RWPE1 (cell line): ENCODE results near the gene KRTAP6-3.

Experiments
- CTCF ChIA-PET: fragments of 350-600 bp; sonication (Branson Sonifier 250); formaldehyde crosslinking; extraction: SDS; loops from one replicate; lab custom pipeline; 2021; lab: Yijun Ruan, JAX
- POLR2A ChIA-PET: fragments of 400-600 bp; formaldehyde crosslinking; extraction: SDS; loops from one replicate; lab custom pipeline; 2020; ENCODE audit warnings: antibody characterized with exemption; ENCODE audit not compliant: low non-redundant PET; lab: Yijun Ruan, JAX
- DNase-seq: peaks from one replicate; pipeline ENCODE4 v3.0.0; 2012; ENCODE audit warnings: low spot score
- H3K27ac ChIP-seq: fragments of 450-650 bp; 2 replicates; pipeline ENCODE4 v1.5.1; 2017
- CTCF ChIP-seq: fragments of 450-650 bp; conservative IDR thresholded peaks from 2 replicates; pipeline ENCODE4 v1.5.1; 2017; ENCODE audit warnings: low read depth, mild to moderate bottlenecking

Gene KRTAP6-3

GRCh38 chr21:30615199-30615598 lies 23.0 kb downstream of the KRTAP6-3 start:
- POLR2A ChIA-PET: no interaction called here
- no peak for DNase-seq
- TF ChIP-seq CTCF: no peak
- CTCF ChIA-PET: no interaction called here
- no peak overlapping the region for H3K27ac ChIP-seq

GRCh38 chr21:30616125-30616524 lies 23.9 kb downstream of the KRTAP6-3 start, which contains the start of gene KRTAP20-1:
Gene KRTAP20-1, plus strand, starts transcription at chr21:30616425. Its CDS starts 30 bp downstream, at chr21:30616455.
- CTCF ChIA-PET: no interaction called here
- POLR2A ChIA-PET: no interaction called here

GRCh38 chr21:30620080-30620479 lies 27.8 kb downstream of the KRTAP6-3 start:
- no peak for DNase-seq
- CTCF ChIA-PET: no interaction called here
- POLR2A ChIA-PET: no interaction called here
- H3K27ac ChIP-seq: no peak overlapping the region
- no peak for TF ChIP-seq CTCF

More at GRCh38 chr21:30616125-30616524, 23.9 kb downstream of the KRTAP6-3 start, which contains the start of gene KRTAP20-1:
- TF ChIP-seq CTCF: no peak
- H3K27ac ChIP-seq: no peak within 1 kb of the TSS
- no peak for DNase-seq

GRCh38 chr21:30620522-30620921 lies 28.3 kb downstream of the KRTAP6-3 start, which contains the start of gene KRTAP20-4:
Gene KRTAP20-4, plus strand, starts transcription at chr21:30620627.
- ChIA-PET CTCF (no interaction called here), POLR2A (no interaction called here)
- DNase-seq: no peak
- H3K27ac ChIP-seq: no peak within 1 kb of the TSS
- no peak for TF ChIP-seq CTCF

- POLR2A ChIA-PET: no interaction called here
- no peak overlapping the region for H3K27ac ChIP-seq
- no peak for TF ChIP-seq CTCF
- no peak for DNase-seq
- CTCF ChIA-PET: no interaction called here
Measured at GRCh38 chr21:30623362-30623761, 31.1 kb downstream of the KRTAP6-3 start.

GRCh38 chr21:30625449-30626165 lies 33.4 kb downstream of the KRTAP6-3 start:
- no peak overlapping the region for H3K27ac ChIP-seq
- TF ChIP-seq CTCF: no peak
- no peak for DNase-seq
- POLR2A ChIA-PET: no interaction called here
- CTCF ChIA-PET: no interaction called here
